HG02938 (cell line): Measurements from ENCODE around the gene INSL6.
"Not testable (repeated sequence)": the region's sequence is repeated elsewhere in the genome, so short reads cannot be mapped to it uniquely, and the experiment has no call there.

Experiments used
- ATAC-seq: cut with Tn5 transposase; IDR thresholded peaks from one replicate; pipeline ENCODE4 v1.9.1; 2021; ENCODE audit warnings: mild to moderate bottlenecking, moderate library complexity; ENCODE audit not compliant: unreplicated experiment

INSL6 gene

DNA sequence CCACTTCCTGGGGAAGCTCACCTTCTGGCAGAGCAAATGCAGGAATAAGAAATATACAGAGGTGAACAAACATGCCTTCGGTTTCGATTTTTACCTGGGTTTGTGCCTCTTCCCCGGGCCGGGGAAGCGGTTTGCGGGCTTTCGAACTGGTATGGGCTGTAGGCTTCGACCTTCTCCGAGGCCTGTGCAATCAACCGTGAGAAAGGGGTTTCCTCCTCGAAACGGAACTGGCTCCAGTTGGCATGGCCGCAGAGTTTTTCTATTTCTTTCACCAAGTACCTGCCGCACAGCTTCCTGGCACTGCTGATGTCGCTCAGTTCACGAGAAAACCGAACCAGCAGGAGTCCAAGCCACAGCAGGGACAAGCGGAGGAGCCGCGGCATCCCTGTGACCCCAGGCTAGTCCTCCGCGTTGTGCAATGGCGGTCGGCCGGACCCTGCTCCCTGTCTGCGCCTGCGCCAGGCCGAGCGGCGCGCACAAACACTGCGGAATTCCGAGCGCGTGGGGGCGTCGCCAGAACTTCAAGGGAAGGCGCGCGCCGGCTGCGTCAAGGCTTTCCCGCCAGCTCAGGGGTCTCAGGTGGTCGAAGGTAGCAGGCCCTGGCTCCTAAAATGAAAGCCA lies at the start of gene INSL6:
Gene INSL6, minus strand, starts transcription at position 420 of the 621 bp plus-strand sequence. Its CDS starts 37 bp downstream, at position 383.
- ATAC-seq, result no peak

- ATAC-seq, result no peak
Measured at GRCh38 chr9:5231212-5231611, 45.8 kb upstream of the INSL6 start, which contains the start of gene INSL4. Gene INSL4, plus strand, starts transcription at chr9:5231419. Its CDS starts 105 bp downstream, at chr9:5231524.

- no peak for ATAC-seq
Measured at GRCh38 chr9:5230554-5230953, 45.1 kb upstream of the INSL6 start.

DNA sequence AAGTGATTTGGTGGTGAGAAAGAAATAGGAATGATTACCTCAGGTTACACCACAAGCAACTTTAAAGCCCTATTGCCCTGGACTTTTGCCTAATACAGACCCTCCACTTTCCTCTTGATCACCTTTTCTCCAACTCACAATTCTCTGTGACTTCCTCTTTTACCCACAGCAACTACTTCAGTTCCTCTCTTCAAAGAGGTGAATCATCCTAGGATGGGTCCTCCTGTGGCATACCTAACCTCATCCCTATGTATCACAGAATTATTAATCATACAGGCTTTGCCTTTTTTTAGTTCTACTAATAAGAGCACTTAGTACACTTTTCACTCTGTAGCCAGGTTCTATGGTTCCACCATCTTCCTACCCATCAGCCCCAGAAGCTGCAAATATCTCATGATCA lies 19.6 kb upstream of the INSL6 start:
- no peak for ATAC-seq

GRCh38 chr9:5195463-5195862 lies 10.0 kb upstream of the INSL6 start:
- no peak for ATAC-seq

DNA sequence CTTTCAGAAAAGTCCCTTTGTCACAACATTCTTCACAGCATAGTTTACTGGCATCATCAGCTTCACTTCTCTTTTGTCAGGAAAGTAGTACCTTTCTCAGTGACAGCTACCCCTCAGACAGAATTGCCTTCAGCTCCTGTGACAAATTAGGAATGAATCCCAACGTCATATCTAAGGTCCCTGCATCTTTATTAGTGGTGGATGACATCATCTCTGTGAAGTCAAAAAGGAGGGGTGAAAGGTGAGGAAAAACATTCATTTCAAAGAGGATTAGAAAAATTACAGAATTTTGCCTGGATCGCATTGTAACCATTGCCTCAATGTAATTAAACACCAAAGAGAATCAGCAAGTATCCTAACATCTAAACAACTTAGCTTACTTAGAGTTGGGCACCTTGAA lies 7.9 kb upstream of the INSL6 start:
- no peak for ATAC-seq

GRCh38 chr9:5191985-5192384 lies 6.5 kb upstream of the INSL6 start:
- ATAC-seq, result no peak

GRCh38 chr9:5188060-5188984 lies 2.9 kb upstream of the INSL6 start:
- no peak for ATAC-seq

GRCh38 chr9:5186416-5187169 lies 1.2 kb upstream of the INSL6 start:
- no peak for ATAC-seq

- no peak for ATAC-seq
Measured at GRCh38 chr9:5184776-5185175, 663 bp downstream of the INSL6 start.

- ATAC-seq, result not testable (repeated sequence)
Measured at GRCh38 chr9:5180631-5181030, 4.8 kb downstream of the INSL6 start.

GRCh38 chr9:5178126-5178805 lies 7.2 kb downstream of the INSL6 start:
- ATAC-seq, result no peak

DNA sequence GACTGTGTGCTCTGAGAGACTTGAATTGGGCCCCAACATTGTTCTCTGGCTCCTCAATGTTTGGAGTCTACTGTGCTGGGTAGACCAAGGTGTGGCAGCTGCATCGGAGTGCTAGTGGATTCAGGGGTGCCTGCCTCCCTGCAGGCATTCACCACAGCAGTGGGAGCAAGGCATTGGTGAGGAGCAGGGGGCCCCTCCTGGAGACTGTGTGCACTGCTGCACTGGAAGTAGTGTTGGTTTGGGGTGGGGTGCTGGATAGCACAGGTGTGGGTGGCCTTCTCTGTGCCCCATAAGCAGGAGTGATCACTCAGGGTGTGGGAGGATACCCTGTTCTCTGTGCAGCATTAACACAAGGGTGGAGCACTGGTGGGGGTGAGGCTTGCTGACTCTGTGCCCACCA lies 39.2 kb downstream of the INSL6 start:
- no peak for ATAC-seq

DNA sequence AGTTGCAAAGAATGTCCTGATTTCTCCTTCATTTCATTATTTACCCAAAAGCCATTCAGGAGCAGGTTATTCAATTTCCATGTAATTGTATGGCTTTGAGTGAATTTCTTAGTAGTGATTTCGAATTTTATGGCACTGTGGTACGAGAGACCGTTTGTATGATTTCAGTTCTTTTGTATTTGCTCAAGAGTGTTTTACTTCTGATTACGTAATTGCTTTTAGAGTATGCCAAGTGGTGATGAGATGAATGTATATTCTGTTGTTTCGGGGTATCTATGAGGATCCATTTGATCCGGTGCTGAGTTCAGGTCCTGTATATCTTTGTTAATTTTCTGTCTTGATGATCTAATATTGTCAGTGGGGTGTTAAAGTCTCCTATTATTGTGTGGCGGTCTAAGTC lies 41.2 kb downstream of the INSL6 start:
- no peak for ATAC-seq

DNA sequence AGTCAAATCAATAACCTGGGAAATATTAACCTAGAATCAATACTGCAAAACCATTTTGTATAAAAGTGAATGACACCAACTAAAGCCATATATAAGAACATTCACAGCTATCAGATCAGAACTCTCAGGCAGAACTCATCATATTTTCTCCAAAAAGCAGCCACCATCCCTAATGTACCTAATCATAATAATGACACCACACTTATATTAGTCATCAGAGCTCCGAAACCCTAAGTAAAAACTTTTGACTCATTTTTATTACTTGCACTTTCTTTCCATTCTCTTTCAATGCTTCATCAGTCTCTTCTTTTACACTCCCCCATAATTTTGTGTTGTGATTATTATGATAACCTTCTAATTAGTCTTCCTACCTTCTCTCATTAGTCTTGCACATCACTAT lies 45.3 kb downstream of the INSL6 start:
- ATAC-seq, result no peak

DNA sequence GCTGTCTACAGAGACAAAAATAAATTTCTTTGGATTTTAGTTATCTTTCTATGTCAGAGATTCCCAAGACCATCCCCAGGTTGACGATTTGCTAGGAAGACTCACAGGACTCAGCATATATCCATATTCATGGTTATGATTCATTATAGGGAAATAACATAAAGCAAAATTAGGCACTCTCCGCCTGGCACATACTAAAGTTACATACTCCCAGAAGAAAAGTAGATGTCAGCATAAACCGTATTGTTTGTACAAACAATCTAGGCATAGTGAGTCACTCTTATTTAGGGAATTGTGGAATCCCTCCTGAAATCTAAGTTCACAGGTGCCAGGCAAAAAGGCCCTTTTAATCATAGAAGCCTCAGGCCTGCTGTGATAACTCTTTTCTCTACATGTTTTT lies 62.9 kb downstream of the INSL6 start:
- ATAC-seq, result no peak

GRCh38 chr9:5122116-5122515 lies 63.3 kb downstream of the INSL6 start:
- ATAC-seq, result no peak

GRCh38 chr9:5113994-5114748 lies 71.3 kb downstream of the INSL6 start:
- no peak for ATAC-seq
